Naive thymus-derived CD8-positive, alpha-beta T cell (primary cell): ENCODE data around the gene TMEM233. TPM values are rescaled to one million over a fixed set of nuclear protein-coding genes. Genes with fewer than 3 reads are reported as not detected.
"Not testable (repeated sequence)": the region's sequence is repeated elsewhere in the genome, so short reads cannot be mapped to it uniquely, and the experiment has no call there.

Experiments used
- ATAC-seq, 2 donors: fragments of 150-1000 bp; cut with Tn5 transposase in 1 of 2; sonication (Bioruptor Pico), chemical (Tn5 transposase) in 1 of 2; 1 replicate in 1 of 2; 2 replicates in 1 of 2; pipeline ENCODE4 v1.10.0; 2021; ENCODE audit warnings: mild to moderate bottlenecking in 2 of 2, moderate library complexity in 2 of 2
- POLR2A ChIA-PET: fragments of 350-600 bp; sonication (Branson Sonifier 250); formaldehyde crosslinking; loops from one replicate; lab custom pipeline; 2021; ENCODE audit warnings: antibody characterized with exemption; lab: Charles Lee
- DNase-seq, 10 donors: peaks; one replicate each; pipeline versions ENCODE4 v3.0.0 to v3.0.0-alpha.2; 2020 to 2022
- H3K27ac Mint-ChIP-seq, 10 donors: one replicate each; pipeline ENCODE4 v1.8.0; 2020 to 2022; ENCODE audit warnings: mild to moderate bottlenecking in 10 of 10, mixed read lengths in 10 of 10, moderate library complexity in 4 of 10, inconsistent platforms in 1 of 10
- H3K27me3 Mint-ChIP-seq, 5 donors: one replicate each; pipeline ENCODE4 v1.8.0; 2021 to 2022; ENCODE audit warnings: mixed read lengths in 5 of 5
- H3K36me3 Mint-ChIP-seq, 3 donors: one replicate each; pipeline ENCODE4 v1.8.0; 2020 to 2022; ENCODE audit warnings: mixed read lengths in 3 of 3, mild to moderate bottlenecking in 2 of 3, inconsistent platforms in 1 of 3
- H3K4me1 Mint-ChIP-seq, 4 donors: one replicate each; pipeline ENCODE4 v1.8.0; 2021 to 2022; ENCODE audit warnings: mixed read lengths in 4 of 4
- H3K4me3 Mint-ChIP-seq, 10 donors: one replicate each; pipeline ENCODE4 v1.8.0; 2020 to 2022; ENCODE audit warnings: mild to moderate bottlenecking in 10 of 10, mixed read lengths in 10 of 10, moderate library complexity in 6 of 10, inconsistent platforms in 1 of 10
- H3K9me3 Mint-ChIP-seq, 9 donors: one replicate each; pipeline ENCODE4 v1.8.0; 2020 to 2022; ENCODE audit warnings: mixed read lengths in 9 of 9, mild to moderate bottlenecking in 3 of 9, inconsistent platforms in 1 of 9, moderate library complexity in 1 of 9
- polyA plus RNA-seq, 3 donors: library from polyadenylated mRNA; unstranded; fragments of 300-500 nt; fragmentation: Illumina TruSeq; gene quantifications; one replicate each; pipeline ENCODE4 v1.2.3, GENCODE V29; 2021
- total RNA-seq, 8 experiments: library from RNA in 2 of 8; stranded (reverse) in 2 of 8; gene quantifications; one replicate each; pipeline ENCODE4 v1.2.3 and lab custom pipeline; 2021 to 2026

The TMEM233 gene
- total and polyA plus RNA-seq, 5 experiments from 2014 or later = not detected

DNA sequence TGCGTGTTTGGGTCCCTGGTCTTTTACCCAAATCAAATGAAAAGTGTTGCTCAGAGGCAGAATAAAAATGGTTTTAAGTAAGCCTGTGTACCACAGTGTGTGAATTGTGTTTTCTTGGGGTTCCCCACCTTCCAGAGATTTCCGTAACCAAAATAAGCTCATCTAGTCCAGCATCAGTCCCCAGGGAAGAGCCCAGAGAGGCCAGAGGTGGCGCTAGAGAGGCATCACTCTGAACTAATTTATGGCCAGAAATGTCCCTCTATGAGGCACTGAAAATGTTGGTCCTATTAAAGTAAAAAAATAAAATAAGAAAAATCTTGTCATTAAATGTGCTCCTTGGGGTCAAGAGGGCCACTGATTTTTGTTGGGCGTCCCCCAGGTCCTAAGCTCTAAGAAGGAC lies 49.4 kb downstream of the TMEM233 start:
- POLR2A ChIA-PET = no interaction called here
- Mint-ChIP-seq H3K36me3 (peaks cover 0 to 5% (median 0%) of the 10 kb centered on the region in 3 donors), H3K9me3 (no peaks in the 10 kb centered on the region), H3K27me3 (peaks cover 4 to 20% (median 19%) of the 10 kb centered on the region in 5 donors), H3K4me3 (no peak overlapping the region), H3K27ac (no peak overlapping the region), H3K4me1 (no peaks in the 10 kb centered on the region)
- ATAC-seq = no peak
- DNase-seq = no peak

DNA sequence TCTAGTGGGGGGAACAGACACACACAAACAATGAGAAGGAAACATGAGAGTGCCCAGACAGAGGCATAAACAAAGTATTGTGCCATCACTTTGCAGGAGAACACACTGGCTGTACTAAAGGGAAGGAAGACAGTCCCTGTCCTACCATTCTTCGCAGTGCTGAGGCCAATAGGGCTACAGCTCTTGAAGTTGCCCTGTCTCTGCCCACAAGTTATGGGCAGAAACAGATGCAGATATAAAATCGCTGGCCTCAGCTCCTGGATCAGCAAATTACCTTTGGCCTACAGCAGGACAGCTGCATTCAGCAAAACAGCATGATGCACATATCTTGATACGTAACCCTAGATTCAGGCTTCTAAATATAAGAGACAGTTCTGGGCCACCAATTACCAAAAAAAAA lies 51.4 kb downstream of the TMEM233 start:
- Mint-ChIP-seq H3K9me3 (no peaks in the 10 kb centered on the region), H3K27ac (no peak overlapping the region), H3K36me3 (peaks cover 0 to 5% (median 0%) of the 10 kb centered on the region in 3 donors), H3K4me1 (peaks cover 0 to 3% (median 0%) of the 10 kb centered on the region in 4 donors), H3K27me3 (peaks cover 0 to 27% (median 15%) of the 10 kb centered on the region in 5 donors), H3K4me3 (no peak overlapping the region)
- DNase-seq (no peak), ATAC-seq (no peak)
- POLR2A ChIA-PET = no interaction called here

GRCh38 chr12:119645535-119646059 lies 52.0 kb downstream of the TMEM233 start:
- ATAC-seq (no peak), DNase-seq (no peak)
- Mint-ChIP-seq H3K27ac (no peak overlapping the region), H3K4me1 (peaks cover 0 to 3% (median 0%) of the 10 kb centered on the region in 4 donors), H3K9me3 (no peaks in the 10 kb centered on the region), H3K27me3 (peaks cover 0 to 23% (median 15%) of the 10 kb centered on the region in 5 donors), H3K4me3 (no peak overlapping the region), H3K36me3 (peaks cover 0 to 5% (median 0%) of the 10 kb centered on the region in 3 donors)
- POLR2A ChIA-PET = no interaction called here

GRCh38 chr12:119649202-119649808 lies 55.7 kb downstream of the TMEM233 start:
- Mint-ChIP-seq H3K27me3 (peaks cover 0 to 15% (median 5%) of the 10 kb centered on the region in 5 donors), H3K9me3 (peaks cover 0 to 25% (median 12%) of the 10 kb centered on the region in 9 donors), H3K4me3 (no peak overlapping the region), H3K4me1 (peaks cover 0 to 3% (median 0%) of the 10 kb centered on the region in 4 donors), H3K27ac (peak overlapping the region in 1 of 10 donors; percentile 56), H3K36me3 (peaks cover 0 to 19% (median 15%) of the 10 kb centered on the region in 3 donors)
- ATAC-seq (no peak), DNase-seq (peak in 2 of 10 donors; percentile 11 to 14)
- POLR2A ChIA-PET = no interaction called here

GRCh38 chr12:119652665-119653064 lies 59.1 kb downstream of the TMEM233 start:
- H3K36me3 Mint-ChIP-seq = peaks cover 0 to 15% (median 14%) of the 10 kb centered on the region in 3 donors
- peaks cover 0 to 3% (median 0%) of the 10 kb centered on the region in 4 donors for H3K4me1 Mint-ChIP-seq
- peaks cover 0 to 27% (median 12%) of the 10 kb centered on the region in 9 donors for H3K9me3 Mint-ChIP-seq
- DNase-seq (no peak), ATAC-seq (no peak)
- H3K4me3 Mint-ChIP-seq = no peak overlapping the region
- H3K27me3 Mint-ChIP-seq = peaks cover 0 to 10% (median 2%) of the 10 kb centered on the region in 5 donors
- H3K27ac Mint-ChIP-seq = no peak overlapping the region
- POLR2A ChIA-PET = no interaction called here

- H3K4me3 Mint-ChIP-seq, POLR2A ChIA-PET, H3K4me1 Mint-ChIP-seq, H3K27me3 Mint-ChIP-seq, H3K27ac Mint-ChIP-seq, ATAC-seq, DNase-seq: not testable (repeated sequence)
- Mint-ChIP-seq H3K36me3 (peaks cover 0 to 15% (median 14%) of the 10 kb centered on the region in 3 donors), H3K9me3 (peaks cover 0 to 26% (median 12%) of the 10 kb centered on the region in 9 donors)
These were observed 63.4 kb downstream of the TMEM233 start for GRCh38 chr12:119657001-119657400.

DNA sequence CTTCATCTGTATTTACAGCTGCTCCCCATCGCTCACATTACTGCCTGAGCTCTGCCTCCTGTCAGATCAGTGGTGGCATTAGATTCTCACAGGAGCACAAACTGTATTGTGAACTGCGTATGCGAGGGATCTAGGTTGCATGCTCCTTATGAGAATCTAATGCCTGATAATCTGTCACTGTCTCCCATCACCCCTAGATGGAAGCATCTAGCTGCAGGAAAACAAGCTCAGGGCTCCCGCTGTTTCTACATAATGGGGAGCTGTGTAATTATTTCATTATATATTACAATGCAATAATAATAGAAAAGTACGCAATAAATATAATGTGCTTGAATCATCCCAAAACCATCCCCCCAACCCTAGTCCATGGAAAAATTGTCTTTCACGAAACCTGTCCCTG lies 64.6 kb downstream of the TMEM233 start:
- H3K27me3 Mint-ChIP-seq, H3K4me1 Mint-ChIP-seq, H3K4me3 Mint-ChIP-seq, H3K36me3 Mint-ChIP-seq, ATAC-seq, H3K27ac Mint-ChIP-seq, DNase-seq: not testable (repeated sequence)
- peaks cover 0 to 14% (median 6%) of the 10 kb centered on the region in 9 donors for H3K9me3 Mint-ChIP-seq
- POLR2A ChIA-PET = interaction anchor here (2.1 kb wide), 1 partner anchor 10 kb away, joined by 6 read pairs; the partner anchor contains the start of gene PRKAB1

DNA sequence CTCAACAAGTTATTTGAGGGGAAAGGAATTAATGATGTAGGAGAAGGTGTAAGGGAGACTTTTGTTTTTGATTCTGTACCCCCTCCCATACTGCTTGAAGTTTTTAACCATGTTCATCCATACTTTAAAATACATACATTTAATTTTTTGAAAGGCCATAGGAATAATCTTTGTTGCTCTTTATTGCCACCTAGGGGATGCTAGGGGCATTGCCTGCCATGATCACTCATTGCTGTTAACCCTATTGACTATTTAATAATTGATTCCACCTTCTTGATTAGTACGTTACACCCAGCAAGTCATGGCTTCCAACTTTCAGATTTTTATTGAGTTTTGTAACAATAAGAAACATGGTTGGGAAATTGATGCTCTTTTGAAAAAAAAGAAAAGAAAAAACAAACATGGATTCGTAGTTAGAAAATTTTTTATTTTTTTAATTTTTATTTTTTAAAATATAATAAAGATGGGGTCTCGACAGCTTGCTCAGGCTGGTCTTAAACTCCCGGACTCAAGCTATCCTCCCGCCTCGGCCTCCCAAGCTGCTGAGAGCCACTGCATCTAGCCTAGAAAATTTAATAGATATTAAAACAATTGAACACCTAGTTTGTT lies 65.8 kb downstream of the TMEM233 start:
- peaks cover 0 to 2% (median 0%) of the 10 kb centered on the region in 9 donors for H3K9me3 Mint-ChIP-seq
- ATAC-seq (peak; percentile 38 to 77), DNase-seq (peak in 7 of 10 donors; percentile 14 to 57 (median 41))
- H3K36me3 Mint-ChIP-seq = no peaks in the 10 kb centered on the region
- H3K4me1 Mint-ChIP-seq = peaks cover 0 to 8% (median 2%) of the 10 kb centered on the region in 4 donors
- H3K27ac Mint-ChIP-seq = no peak overlapping the region
- H3K27me3 Mint-ChIP-seq = peaks cover 0 to 2% (median 0%) of the 10 kb centered on the region in 5 donors
- POLR2A ChIA-PET = interaction anchor here (2.1 kb wide), 1 partner anchor 8 kb away, joined by 6 read pairs; the partner anchor contains the start of gene PRKAB1
- H3K4me3 Mint-ChIP-seq = no peak overlapping the region

- peak overlapping the region in 1 of 10 donors; percentile 11 for H3K27ac Mint-ChIP-seq
- POLR2A ChIA-PET = interaction anchor here (2.1 kb wide), 1 partner anchor 8 kb away, joined by 6 read pairs; the partner anchor contains the start of gene PRKAB1
- peaks cover 0 to 8% (median 2%) of the 10 kb centered on the region in 4 donors for H3K4me1 Mint-ChIP-seq
- DNase-seq (no peak), ATAC-seq (no peak)
- no peaks in the 10 kb centered on the region for H3K36me3 Mint-ChIP-seq
- peak overlapping the region in 1 of 10 donors; percentile 3 for H3K4me3 Mint-ChIP-seq
- H3K27me3 Mint-ChIP-seq = peaks cover 0 to 2% (median 0%) of the 10 kb centered on the region in 5 donors
- H3K9me3 Mint-ChIP-seq = no peaks in the 10 kb centered on the region
These were observed 66.5 kb downstream of the TMEM233 start for GRCh38 chr12:119660076-119660475.

- POLR2A ChIA-PET = no interaction called here
- H3K27me3 Mint-ChIP-seq = peaks cover 0 to 2% (median 0%) of the 10 kb centered on the region in 5 donors
- peaks cover 7 to 20% (median 13%) of the 10 kb centered on the region in 4 donors for H3K4me1 Mint-ChIP-seq
- DNase-seq = no peak
- H3K9me3 Mint-ChIP-seq = no peaks in the 10 kb centered on the region
- H3K27ac Mint-ChIP-seq = no peak overlapping the region
- no peaks in the 10 kb centered on the region for H3K36me3 Mint-ChIP-seq
- no peak for ATAC-seq
- H3K4me3 Mint-ChIP-seq = no peak overlapping the region
These were observed 68.3 kb downstream of the TMEM233 start for GRCh38 chr12:119661882-119662281.

DNA sequence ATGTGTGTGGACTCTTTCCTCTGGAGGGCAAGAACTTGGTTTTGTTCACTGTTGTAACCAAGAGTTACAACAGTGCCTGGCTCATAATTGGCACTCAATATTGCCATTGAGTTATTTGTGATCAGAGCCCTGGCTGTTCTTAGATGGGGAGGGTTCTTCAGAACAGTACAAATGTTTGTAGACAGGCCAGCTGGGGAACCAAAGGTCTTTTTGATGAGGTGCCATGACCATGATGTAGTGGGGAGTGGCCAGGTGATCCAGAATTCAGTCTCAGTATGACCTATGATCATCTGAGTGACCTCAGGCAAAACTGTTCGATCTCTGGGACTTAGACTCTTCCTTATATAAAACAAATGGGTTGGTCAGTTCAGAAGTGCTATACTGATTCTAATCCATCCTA lies 71.1 kb downstream of the TMEM233 start:
- POLR2A ChIA-PET = no interaction called here
- Mint-ChIP-seq H3K27ac (peak overlapping the region in 2 of 10 donors; percentile 8 to 35), H3K4me3 (no peak overlapping the region), H3K36me3 (peaks cover 0 to 3% (median 0%) of the 10 kb centered on the region in 3 donors), H3K9me3 (no peaks in the 10 kb centered on the region), H3K27me3 (peaks cover 0 to 2% (median 0%) of the 10 kb centered on the region in 5 donors), H3K4me1 (peaks cover 7 to 36% (median 26%) of the 10 kb centered on the region in 4 donors)
- no peak for DNase-seq
- ATAC-seq = no peak

DNA sequence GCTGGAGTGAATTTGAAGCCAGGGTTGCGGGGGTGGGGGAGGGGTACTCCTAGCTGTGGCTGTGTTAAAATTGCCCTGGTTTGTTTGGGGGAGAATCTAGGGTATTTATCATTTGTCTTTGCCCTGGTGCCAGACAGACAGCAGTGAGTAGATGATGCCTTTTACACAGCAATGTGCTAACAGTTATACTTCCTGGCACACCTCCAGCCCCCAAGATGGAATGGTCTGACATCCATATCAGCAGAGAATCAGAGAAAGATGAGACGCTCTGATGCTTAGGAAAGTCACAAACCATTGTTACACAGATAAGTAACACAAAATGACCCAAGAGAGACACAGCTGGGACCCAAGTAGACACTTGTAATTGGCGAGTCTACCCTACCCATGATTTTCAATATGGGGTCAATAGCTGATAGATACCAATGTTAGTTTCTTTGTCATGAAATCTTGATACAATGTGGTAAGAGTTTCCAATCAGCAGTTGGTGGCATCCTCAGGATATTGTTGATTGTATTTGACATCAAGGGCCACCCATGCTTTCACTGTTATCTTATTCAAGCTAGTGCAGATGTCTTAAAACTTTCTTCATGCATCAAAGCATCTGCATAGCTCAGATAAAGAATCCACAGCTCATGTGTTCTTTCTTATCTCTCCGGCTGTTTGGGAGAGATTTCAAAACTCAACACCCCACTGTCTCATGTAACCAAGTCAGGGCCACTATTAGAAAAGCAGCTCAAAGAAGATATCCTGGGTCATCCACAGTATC lies 71.8 kb downstream of the TMEM233 start:
- Mint-ChIP-seq H3K27ac (peak overlapping the region in 5 of 10 donors; percentile 22 to 53 (median 40)), H3K9me3 (no peaks in the 10 kb centered on the region), H3K4me1 (peaks cover 7 to 37% (median 32%) of the 10 kb centered on the region in 4 donors), H3K36me3 (peaks cover 0 to 9% (median 0%) of the 10 kb centered on the region in 3 donors), H3K4me3 (peak overlapping the region in 1 of 10 donors; percentile 23), H3K27me3 (no peaks in the 10 kb centered on the region)
- POLR2A ChIA-PET = no interaction called here
- ATAC-seq = no peak
- no peak for DNase-seq
